HepG2 (cell line): ENCODE data around the gene LAMTOR2. TPM values are rescaled to one million over a fixed set of nuclear protein-coding genes. Genes with fewer than 3 reads are reported as not detected.
A peak's percentile ranks its signal among the peaks of the same experiment; 100 is the strongest.
"Not testable (repeated sequence)": the region's sequence is repeated elsewhere in the genome, so short reads cannot be mapped to it uniquely, and the experiment has no call there.

Experiments used
- ATAC-seq: fragments of 200-7000 bp; cut with Tn5 transposase; 3 replicates; pipeline ENCODE4 v1.9.1; 2020; ENCODE audit warnings: mild to moderate bottlenecking, moderate library complexity
- BruUV-seq: library from RNA; stranded (reverse); fragments of 400-500 nt; replicated peaks from 2 replicates; lab custom pipeline; 2021; lab: Mats Ljungman, UMichigan
- CTCF ChIA-PET: fragments of 300-600 bp; formaldehyde crosslinking; extraction: SDS; loops from one replicate; lab custom pipeline; 2021; ENCODE audit warnings: low total read pairs, inconsistent platforms, low intra/inter-chr PET ratio; lab: Yijun Ruan, JAX
- POLR2A ChIA-PET: fragments of 350-600 bp; sonication (Branson Sonifier 250); formaldehyde crosslinking; loops from one replicate; lab custom pipeline; 2020; ENCODE audit warnings: antibody characterized with exemption, inconsistent platforms; lab: Yijun Ruan, JAX
- DNase-seq: peaks from one replicate; pipeline ENCODE4 v3.0.0-alpha.2; 2015; ENCODE audit warnings: low spot score
- FAIRE-seq: peaks from 3 replicates; lab custom pipeline; 2011; peaks lifted over from hg19 to GRCh38; lab: Jason Lieb, UNC
- H2AFZ ChIP-seq: one replicate; pipeline ENCODE4 v1.6.1; 2011; ENCODE audit warnings: low read length, inconsistent platforms
- H3K27ac ChIP-seq: fragments of 300-600 bp; 3 replicates; pipeline ENCODE4 v1.8.0; 2011; ENCODE audit warnings: mixed run types, mild to moderate bottlenecking, mixed read lengths, low read length, inconsistent platforms; ENCODE audit not compliant: insufficient read depth; ENCODE audit errors: extremely low read length
- H3K27me3 ChIP-seq, 2 experiments: fragments of 200-600 bp in 1 of 2; 2 replicates in 1 of 2; 3 replicates in 1 of 2; pipeline versions ENCODE4 v1.6.0 to v1.8.0; 2011; ENCODE audit warnings: low read length in 2 of 2, mild to moderate bottlenecking in 2 of 2, moderate library complexity in 2 of 2, inconsistent platforms in 1 of 2; ENCODE audit not compliant: insufficient read depth in 2 of 2, control insufficient read depth in 1 of 2
- H3K36me3 ChIP-seq, 2 experiments: fragments of 200-600 bp in 1 of 2; replicated peaks in 1 of 2; 2 replicates in 1 of 2; 3 replicates in 1 of 2; pipeline versions ENCODE4 v1.5.1 to v1.8.0; 2011; ENCODE audit warnings: low read length in 2 of 2, inconsistent platforms in 1 of 2; ENCODE audit not compliant: insufficient read depth in 2 of 2, control insufficient read depth in 1 of 2
- H3K4me1 ChIP-seq: 2 replicates; pipeline ENCODE4 v1.5.1; 2012; ENCODE audit warnings: low read length, inconsistent platforms; ENCODE audit not compliant: insufficient read depth
- H3K4me2 ChIP-seq: 2 replicates; pipeline ENCODE4 v1.6.0; 2011; ENCODE audit warnings: low read depth, low read length, inconsistent platforms
- H3K4me3 ChIP-seq, 3 experiments: fragments of 200-600 bp in 1 of 3; sonication (generic), shearing (Covaris generic) in 1 of 3; replicated peaks in 1 of 3; 2 replicates each; pipeline ENCODE4 v1.5.1; 2011 to 2016; ENCODE audit warnings: low read length in 3 of 3, inconsistent platforms in 2 of 3, low read depth in 2 of 3, mild to moderate bottlenecking in 2 of 3, control low read depth in 1 of 3, mixed read lengths in 1 of 3; ENCODE audit not compliant: insufficient read depth in 1 of 3
- H3K79me2 ChIP-seq: one replicate; pipeline ENCODE4 v1.6.1; 2011; ENCODE audit warnings: low read length, inconsistent platforms; ENCODE audit not compliant: insufficient read depth
- H3K9ac ChIP-seq: 2 replicates; pipeline ENCODE4 v1.6.0; 2011; ENCODE audit warnings: mild to moderate bottlenecking, low read depth, low read length, inconsistent platforms; ENCODE audit not compliant: insufficient read depth
- H3K9me3 ChIP-seq: 2 replicates; pipeline ENCODE4 v1.5.1; 2012; ENCODE audit warnings: mild to moderate bottlenecking, low read length
- H4K20me1 ChIP-seq: 2 replicates; pipeline ENCODE4 v1.6.0; 2011; ENCODE audit warnings: inconsistent platforms, mild to moderate bottlenecking, low read length, moderate library complexity; ENCODE audit not compliant: insufficient read depth
- BRD4 ChIP-seq: sonication (generic); formaldehyde crosslinking; IDR thresholded peaks from 2 replicates; pipeline ENCODE4 v1.4.0; 2020; ENCODE audit warnings: missing genetic modification reagents
- HNRNPL ChIP-seq: fragments of 200-400 bp; formaldehyde crosslinking; IDR thresholded peaks from 2 replicates; pipeline ENCODE4 v1.6.1; 2017; ENCODE audit warnings: mild to moderate bottlenecking, low read depth, low read length
- MZF1 ChIP-seq: sonication (generic); formaldehyde crosslinking; IDR thresholded peaks from 2 replicates; pipeline ENCODE4 v1.8.1; 2023; ENCODE audit warnings: mild to moderate bottlenecking, missing genetic modification reagents, borderline replicate concordance
- SMARCE1 ChIP-seq: fragments of 450-650 bp; IDR thresholded peaks from 2 replicates; pipeline ENCODE4 v1.6.1; 2017; ENCODE audit warnings: borderline replicate concordance
- STAT5B ChIP-seq: sonication (generic); formaldehyde crosslinking; IDR thresholded peaks from 2 replicates; pipeline ENCODE4 v1.4.0; 2020; ENCODE audit warnings: missing genetic modification reagents
- ZNF24 ChIP-seq: fragments of 450-650 bp; IDR thresholded peaks from 2 replicates; pipeline ENCODE4 v1.6.1; 2017; ENCODE audit warnings: antibody characterized with exemption, mild to moderate bottlenecking
- ZNF570 ChIP-seq: sonication (generic); formaldehyde crosslinking; IDR thresholded peaks from 2 replicates; pipeline ENCODE4 v1.4.0; 2020; ENCODE audit warnings: mild to moderate bottlenecking, missing genetic modification reagents, borderline replicate concordance
- WGBS: methylation state at CpG from one replicate; pipeline ENCODE4 v1.1.6; 2017; ENCODE audit warnings: low lambda C conversion rate; 5-methylcytosine and 5-hydroxymethylcytosine counted together
- in situ Hi-C: cut with HindIII; loops from 2 replicates; pipeline ENCODE4 v1.10.0; 2017; ENCODE audit warnings: low pct_unique_long_range_greater_than_20kb; ENCODE audit not compliant: extremely low pct_ligation_motif_present
- intact Hi-C: fragments of 100-400 bp; cut with micrococcal nuclease; formaldehyde crosslinking; loops from one replicate; pipeline ENCODE4 v1.10.0; 2022; ENCODE audit not compliant: unreplicated experiment
- polyA plus RNA-seq, 8 experiments: library from polyadenylated mRNA; depleted of rRNA in 3 of 8; stranded (reverse) in 7 of 8; unstranded in 1 of 8; fragments of >200 nt; fragmentation: Illumina TruSeq in 4 of 8; extraction: Trizol in 4 of 8; gene quantifications; 2 replicates each; pipeline versions ENCODE4 v1.2.1 to v1.2.3, GENCODE V29; 2011 to 2016; ENCODE audit warnings: low read depth in 4 of 8, missing spikeins in 1 of 8, mixed read lengths in 1 of 8; ENCODE audit not compliant: insufficient read depth in 1 of 8
- total RNA-seq, 5 experiments: library from RNA; depleted of rRNA; stranded (reverse); fragments of >200 nt; fragmentation: Illumina TruSeq; extraction: Trizol; gene quantifications; 2 replicates each; pipeline ENCODE4 v1.2.3, GENCODE V29; 2016; ENCODE audit warnings: low read depth in 1 of 5
- TF ChIP-seq, protein P1 (sequence below): sonication (generic); formaldehyde crosslinking; IDR thresholded peaks from 2 replicates; pipeline ENCODE4 v1.9.0; 2022; ENCODE audit warnings: low read depth, missing genetic modification reagents
- TF ChIP-seq, protein P2 (sequence below): sonication (generic); formaldehyde crosslinking; IDR thresholded peaks from 2 replicates; pipeline ENCODE4 v1.5.1; 2020; ENCODE audit warnings: missing genetic modification reagents, mild to moderate bottlenecking, borderline replicate concordance
- TF ChIP-seq, protein P3 (sequence below): IDR thresholded peaks from 2 replicates; pipeline ENCODE4 v1.6.1; 2016

Gene LAMTOR2
- total and polyA plus RNA-seq, 2 of the 13 experiments (the other 11 are each of a cell fraction or from before 2014, with no cell fraction given): 36.5 to 66.4 TPM

GRCh38 chr1:156069490-156070455 is 15.2 kb downstream of the LAMTOR2 start (continued):
- TF ChIP-seq, protein P1, sequence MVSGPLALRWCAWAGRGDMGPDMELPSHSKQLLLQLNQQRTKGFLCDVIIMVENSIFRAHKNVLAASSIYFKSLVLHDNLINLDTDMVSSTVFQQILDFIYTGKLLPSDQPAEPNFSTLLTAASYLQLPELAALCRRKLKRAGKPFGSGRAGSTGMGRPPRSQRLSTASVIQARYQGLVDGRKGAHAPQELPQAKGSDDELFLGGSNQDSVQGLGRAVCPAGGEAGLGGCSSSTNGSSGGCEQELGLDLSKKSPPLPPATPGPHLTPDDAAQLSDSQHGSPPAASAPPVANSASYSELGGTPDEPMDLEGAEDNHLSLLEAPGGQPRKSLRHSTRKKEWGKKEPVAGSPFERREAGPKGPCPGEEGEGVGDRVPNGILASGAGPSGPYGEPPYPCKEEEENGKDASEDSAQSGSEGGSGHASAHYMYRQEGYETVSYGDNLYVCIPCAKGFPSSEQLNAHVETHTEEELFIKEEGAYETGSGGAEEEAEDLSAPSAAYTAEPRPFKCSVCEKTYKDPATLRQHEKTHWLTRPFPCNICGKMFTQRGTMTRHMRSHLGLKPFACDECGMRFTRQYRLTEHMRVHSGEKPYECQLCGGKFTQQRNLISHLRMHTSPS: 0 out of 2 replicates have a peak, but pooled peaks have one; percentile 24
- no peak for TF ChIP-seq MZF1
- 0 out of 2 replicates have a peak, but pooled peaks have one; percentile 45 for TF ChIP-seq HNRNPL
- TF ChIP-seq ZNF570 (CRISPR knock-in tag): no peak

- no peaks in the 10 kb centered on the region for H4K20me1 ChIP-seq
- POLR2A ChIA-PET: no interaction called here
- in situ Hi-C loops (no loop called here), intact Hi-C loops (no loop called here)
- ATAC-seq (no peak), DNase-seq (no peak), FAIRE-seq (no peak)
- WGBS: 77% methylated on average over 4 of the region's 4 CpGs
- H3K27me3 ChIP-seq: no peaks in the 10 kb centered on the region
- no peaks in the 10 kb centered on the region for H3K79me2 ChIP-seq
- H3K4me1 ChIP-seq: peaks cover 37% of the 10 kb centered on the region
- no peak overlapping the region for H3K4me2 ChIP-seq
- H3K9me3 ChIP-seq: no peaks in the 10 kb centered on the region
- H3K9ac ChIP-seq: no peak overlapping the region
- H2AFZ ChIP-seq: no peak overlapping the region
- CTCF ChIA-PET: no interaction called here
- no TSS peak for BruUV-seq
- no peaks in the 10 kb centered on the region; a peak in 1 of 5 replicates for H3K36me3 ChIP-seq
- H3K27ac ChIP-seq: no peak overlapping the region
- TF ChIP-seq, protein P2, sequence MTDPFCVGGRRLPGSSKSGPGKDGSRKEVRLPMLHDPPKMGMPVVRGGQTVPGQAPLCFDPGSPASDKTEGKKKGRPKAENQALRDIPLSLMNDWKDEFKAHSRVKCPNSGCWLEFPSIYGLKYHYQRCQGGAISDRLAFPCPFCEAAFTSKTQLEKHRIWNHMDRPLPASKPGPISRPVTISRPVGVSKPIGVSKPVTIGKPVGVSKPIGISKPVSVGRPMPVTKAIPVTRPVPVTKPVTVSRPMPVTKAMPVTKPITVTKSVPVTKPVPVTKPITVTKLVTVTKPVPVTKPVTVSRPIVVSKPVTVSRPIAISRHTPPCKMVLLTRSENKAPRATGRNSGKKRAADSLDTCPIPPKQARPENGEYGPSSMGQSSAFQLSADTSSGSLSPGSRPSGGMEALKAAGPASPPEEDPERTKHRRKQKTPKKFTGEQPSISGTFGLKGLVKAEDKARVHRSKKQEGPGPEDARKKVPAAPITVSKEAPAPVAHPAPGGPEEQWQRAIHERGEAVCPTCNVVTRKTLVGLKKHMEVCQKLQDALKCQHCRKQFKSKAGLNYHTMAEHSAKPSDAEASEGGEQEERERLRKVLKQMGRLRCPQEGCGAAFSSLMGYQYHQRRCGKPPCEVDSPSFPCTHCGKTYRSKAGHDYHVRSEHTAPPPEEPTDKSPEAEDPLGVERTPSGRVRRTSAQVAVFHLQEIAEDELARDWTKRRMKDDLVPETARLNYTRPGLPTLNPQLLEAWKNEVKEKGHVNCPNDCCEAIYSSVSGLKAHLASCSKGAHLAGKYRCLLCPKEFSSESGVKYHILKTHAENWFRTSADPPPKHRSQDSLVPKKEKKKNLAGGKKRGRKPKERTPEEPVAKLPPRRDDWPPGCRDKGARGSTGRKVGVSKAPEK (CRISPR knock-in tag): no peak
- no peak for TF ChIP-seq BRD4 (CRISPR knock-in tag)
- TF ChIP-seq, protein P3, sequence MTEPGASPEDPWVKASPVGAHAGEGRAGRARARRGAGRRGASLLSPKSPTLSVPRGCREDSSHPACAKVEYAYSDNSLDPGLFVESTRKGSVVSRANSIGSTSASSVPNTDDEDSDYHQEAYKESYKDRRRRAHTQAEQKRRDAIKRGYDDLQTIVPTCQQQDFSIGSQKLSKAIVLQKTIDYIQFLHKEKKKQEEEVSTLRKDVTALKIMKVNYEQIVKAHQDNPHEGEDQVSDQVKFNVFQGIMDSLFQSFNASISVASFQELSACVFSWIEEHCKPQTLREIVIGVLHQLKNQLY: no peak
- no peak for TF ChIP-seq STAT5B
- no peak for TF ChIP-seq ZNF24
- no peak for TF ChIP-seq SMARCE1
- H3K4me3 ChIP-seq: no peak overlapping the region
Measured at GRCh38 chr1:156070548-156070947, 16.0 kb downstream of the LAMTOR2 start.

GRCh38 chr1:156071332-156071816 is 16.8 kb downstream of the LAMTOR2 start:
- 79% methylated on average over 7 of the region's 7 CpGs for WGBS
- FAIRE-seq, H4K20me1 ChIP-seq, intact Hi-C loops, DNase-seq, H3K9me3 ChIP-seq, H3K27ac ChIP-seq, H3K27me3 ChIP-seq, H3K36me3 ChIP-seq, BruUV-seq, CTCF ChIA-PET, POLR2A ChIA-PET, in situ Hi-C loops, H3K79me2 ChIP-seq, H2AFZ ChIP-seq, ATAC-seq, H3K4me3 ChIP-seq, H3K9ac ChIP-seq, H3K4me2 ChIP-seq: not testable (repeated sequence)
- H3K4me1 ChIP-seq: peaks cover 40% of the 10 kb centered on the region
